SK-N-MC (cell line): ENCODE data around the gene CCL1.

ENCODE experiments used
- DNase-seq: peaks from one replicate; pipeline ENCODE4 v3.0.0-alpha.2; 2011; ENCODE audit warnings: low read depth, low spot score
- H3K27ac ChIP-seq: fragments of 200-600 bp; sonication (generic); 2 replicates; pipeline ENCODE4 v1.5.1; 2016; ENCODE audit warnings: mixed run types
- H3K36me3 ChIP-seq: fragments of 200-600 bp; sonication (generic); 2 replicates; pipeline ENCODE4 v1.6.1; 2017; ENCODE audit warnings: antibody characterized with exemption, low read length, mixed read lengths; ENCODE audit not compliant: insufficient read depth
- H3K4me3 ChIP-seq: fragments of 200-600 bp; sonication (generic); 2 replicates; pipeline ENCODE4 v1.5.1; 2016
- H3K9ac ChIP-seq: fragments of 200-600 bp; sonication (generic); 2 replicates; pipeline ENCODE4 v1.8.0; 2017; ENCODE audit warnings: mixed run types, mixed read lengths; ENCODE audit not compliant: insufficient read length
- H3K9me3 ChIP-seq: fragments of 200-600 bp; sonication (generic); 2 replicates; pipeline ENCODE4 v1.6.1; 2017; ENCODE audit warnings: low read depth, mild to moderate bottlenecking, antibody characterized with exemption, low read length, moderate library complexity, mixed read lengths
- EZH2 ChIP-seq: fragments of 200-600 bp; sonication (generic); IDR thresholded peaks from one replicate; pipeline ENCODE4 v1.6.1; 2017; ENCODE audit warnings: antibody characterized with exemption
- FOXP2 ChIP-seq: optimal IDR thresholded peaks from 2 replicates; pipeline ENCODE3; 2011; ENCODE audit warnings: mild to moderate bottlenecking, moderate library complexity; ENCODE audit not compliant: insufficient read depth; ENCODE audit errors: extremely low read length, control extremely low read depth
- POLR2AphosphoS5 ChIP-seq: IDR thresholded peaks from 2 replicates; pipeline ENCODE4 v1.6.1; 2012; ENCODE audit warnings: mild to moderate bottlenecking, low read depth, low read length, borderline replicate concordance

Gene CCL1

GRCh38 chr17:34400301-34400931, 37.4 kb upstream of the CCL1 start:
- no peak overlapping the region for H3K4me3 ChIP-seq
- no peak overlapping the region for H3K9ac ChIP-seq
- no peak for DNase-seq
- no peak overlapping the region for H3K27ac ChIP-seq
- H3K9me3 ChIP-seq: no peaks in the 10 kb centered on the region
- TF ChIP-seq EZH2 (no peak), FOXP2 (no peak), POLR2AphosphoS5 (no peak)
- no peaks in the 10 kb centered on the region for H3K36me3 ChIP-seq

GRCh38 chr17:34399725-34400124, 36.7 kb upstream of the CCL1 start:
- no peak for DNase-seq
- Histone ChIP-seq H3K9me3 (no peaks in the 10 kb centered on the region), H3K36me3 (no peaks in the 10 kb centered on the region), H3K4me3 (no peak overlapping the region), H3K27ac (no peak overlapping the region), H3K9ac (no peak overlapping the region)
- TF ChIP-seq EZH2: no peak
- no peak for TF ChIP-seq POLR2AphosphoS5
- no peak for TF ChIP-seq FOXP2

- Histone ChIP-seq H3K9me3 (no peaks in the 10 kb centered on the region), H3K36me3 (no peaks in the 10 kb centered on the region), H3K9ac (no peak overlapping the region), H3K27ac (no peak overlapping the region), H3K4me3 (no peak overlapping the region)
- TF ChIP-seq EZH2 (no peak), FOXP2 (no peak), POLR2AphosphoS5 (no peak)
- no peak for DNase-seq
These were observed 36.0 kb upstream of the CCL1 start for GRCh38 chr17:34398990-34399389.

GRCh38 chr17:34397265-34397664, 34.2 kb upstream of the CCL1 start:
- Histone ChIP-seq H3K27ac (no peak overlapping the region), H3K9ac (no peak overlapping the region), H3K9me3 (no peaks in the 10 kb centered on the region), H3K4me3 (no peak overlapping the region), H3K36me3 (no peaks in the 10 kb centered on the region)
- DNase-seq: no peak
- TF ChIP-seq EZH2 (no peak), FOXP2 (no peak), POLR2AphosphoS5 (no peak)

GRCh38 chr17:34393401-34393800, 30.4 kb upstream of the CCL1 start:
- H3K9ac ChIP-seq: no peak overlapping the region
- TF ChIP-seq FOXP2 (no peak), POLR2AphosphoS5 (no peak), EZH2 (no peak)
- no peak overlapping the region for H3K4me3 ChIP-seq
- H3K27ac ChIP-seq: no peak overlapping the region
- no peaks in the 10 kb centered on the region for H3K9me3 ChIP-seq
- DNase-seq: no peak
- H3K36me3 ChIP-seq: no peaks in the 10 kb centered on the region

- Histone ChIP-seq H3K9ac (no peak overlapping the region), H3K27ac (no peak overlapping the region), H3K4me3 (no peak overlapping the region), H3K9me3 (no peaks in the 10 kb centered on the region), H3K36me3 (no peaks in the 10 kb centered on the region)
- TF ChIP-seq FOXP2 (no peak), EZH2 (no peak), POLR2AphosphoS5 (no peak)
- DNase-seq: no peak
These were observed 28.2 kb upstream of the CCL1 start for GRCh38 chr17:34391241-34391640.

GRCh38 chr17:34390649-34391048, 27.6 kb upstream of the CCL1 start:
- H3K36me3 ChIP-seq: no peaks in the 10 kb centered on the region
- no peak overlapping the region for H3K9ac ChIP-seq
- no peaks in the 10 kb centered on the region for H3K9me3 ChIP-seq
- no peak overlapping the region for H3K4me3 ChIP-seq
- no peak overlapping the region for H3K27ac ChIP-seq
- no peak for DNase-seq
- no peak for TF ChIP-seq POLR2AphosphoS5
- TF ChIP-seq EZH2: no peak
- TF ChIP-seq FOXP2: no peak

- DNase-seq: no peak
- Histone ChIP-seq H3K9me3 (no peaks in the 10 kb centered on the region), H3K4me3 (no peak overlapping the region), H3K9ac (no peak overlapping the region), H3K36me3 (no peaks in the 10 kb centered on the region), H3K27ac (no peak overlapping the region)
- TF ChIP-seq FOXP2 (no peak), EZH2 (no peak), POLR2AphosphoS5 (no peak)
These were observed 26.2 kb upstream of the CCL1 start for GRCh38 chr17:34389126-34389750.

GRCh38 chr17:34387566-34387965, 24.5 kb upstream of the CCL1 start:
- no peaks in the 10 kb centered on the region for H3K36me3 ChIP-seq
- H3K27ac ChIP-seq: no peak overlapping the region
- no peak for DNase-seq
- TF ChIP-seq FOXP2 (no peak), EZH2 (no peak), POLR2AphosphoS5 (no peak)
- H3K4me3 ChIP-seq: no peak overlapping the region
- no peaks in the 10 kb centered on the region for H3K9me3 ChIP-seq
- H3K9ac ChIP-seq: no peak overlapping the region
